A673 (cell line): Measurements from ENCODE around the gene ARV1.

Experiments
- EZH2 ChIP-seq: fragments of 200-600 bp; sonication (generic); IDR thresholded peaks from 2 replicates; pipeline ENCODE4 v1.6.1; 2017; ENCODE audit warnings: borderline replicate concordance, low read depth, mild to moderate bottlenecking, mixed read lengths, antibody characterized with exemption, low read length; ENCODE audit not compliant: poor library complexity, severe bottlenecking
- TF ChIP-seq, protein P1 (sequence below): fragments of 300-800, 200-600 bp; sonication (generic); conservative IDR thresholded peaks from 2 replicates; pipeline ENCODE4 v1.5.1; 2017; ENCODE audit warnings: low read depth, mild to moderate bottlenecking, antibody characterized with exemption, low read length, moderate library complexity, mixed read lengths

DNA sequence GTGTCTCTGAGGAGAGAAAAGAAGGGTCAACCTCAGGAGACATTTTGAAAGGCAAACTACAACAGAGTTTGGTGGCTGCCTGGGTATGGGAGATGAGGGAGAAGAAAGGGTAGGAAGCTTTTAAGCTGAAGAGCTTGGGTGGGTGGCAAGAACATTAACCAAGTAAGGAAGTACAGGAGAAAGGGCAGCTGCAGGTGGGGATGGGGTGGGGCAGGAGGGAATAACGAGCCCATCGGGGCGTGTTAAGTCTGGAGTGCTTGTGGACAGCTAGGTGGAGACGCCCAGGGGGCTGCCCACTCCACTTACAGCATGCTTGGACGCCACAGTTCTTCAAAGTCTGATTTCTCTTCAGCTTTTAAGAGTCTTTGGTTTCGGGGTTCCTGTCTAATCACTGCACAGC is 43.0 kb upstream of the ARV1 start:
- TF ChIP-seq EZH2: no peak
- TF ChIP-seq, protein P1, sequence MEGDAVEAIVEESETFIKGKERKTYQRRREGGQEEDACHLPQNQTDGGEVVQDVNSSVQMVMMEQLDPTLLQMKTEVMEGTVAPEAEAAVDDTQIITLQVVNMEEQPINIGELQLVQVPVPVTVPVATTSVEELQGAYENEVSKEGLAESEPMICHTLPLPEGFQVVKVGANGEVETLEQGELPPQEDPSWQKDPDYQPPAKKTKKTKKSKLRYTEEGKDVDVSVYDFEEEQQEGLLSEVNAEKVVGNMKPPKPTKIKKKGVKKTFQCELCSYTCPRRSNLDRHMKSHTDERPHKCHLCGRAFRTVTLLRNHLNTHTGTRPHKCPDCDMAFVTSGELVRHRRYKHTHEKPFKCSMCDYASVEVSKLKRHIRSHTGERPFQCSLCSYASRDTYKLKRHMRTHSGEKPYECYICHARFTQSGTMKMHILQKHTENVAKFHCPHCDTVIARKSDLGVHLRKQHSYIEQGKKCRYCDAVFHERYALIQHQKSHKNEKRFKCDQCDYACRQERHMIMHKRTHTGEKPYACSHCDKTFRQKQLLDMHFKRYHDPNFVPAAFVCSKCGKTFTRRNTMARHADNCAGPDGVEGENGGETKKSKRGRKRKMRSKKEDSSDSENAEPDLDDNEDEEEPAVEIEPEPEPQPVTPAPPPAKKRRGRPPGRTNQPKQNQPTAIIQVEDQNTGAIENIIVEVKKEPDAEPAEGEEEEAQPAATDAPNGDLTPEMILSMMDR: no peak
